Measurements from ENCODE around the gene ADM2.

GRCh38 chr22:50461536-50461935 is 19.8 kb upstream of the ADM2 start:
- TF ChIP-seq CTCF (IDR thresholded peaks at IDR 0.05) (no peak), EP300 (IDR thresholded peaks at IDR 0.05) (no peak)
